ENCODE data around the gene SPAG5. TPM values are rescaled to one million over a fixed set of nuclear protein-coding genes. Genes with fewer than 3 reads are reported as not detected.

SPAG5 gene
- total and polyA plus RNA-seq, 9 of the 15 experiments (the other 6 are each of a cell fraction or from before 2014, with no cell fraction given): 94.4 to 286 (median 151) TPM

DNA sequence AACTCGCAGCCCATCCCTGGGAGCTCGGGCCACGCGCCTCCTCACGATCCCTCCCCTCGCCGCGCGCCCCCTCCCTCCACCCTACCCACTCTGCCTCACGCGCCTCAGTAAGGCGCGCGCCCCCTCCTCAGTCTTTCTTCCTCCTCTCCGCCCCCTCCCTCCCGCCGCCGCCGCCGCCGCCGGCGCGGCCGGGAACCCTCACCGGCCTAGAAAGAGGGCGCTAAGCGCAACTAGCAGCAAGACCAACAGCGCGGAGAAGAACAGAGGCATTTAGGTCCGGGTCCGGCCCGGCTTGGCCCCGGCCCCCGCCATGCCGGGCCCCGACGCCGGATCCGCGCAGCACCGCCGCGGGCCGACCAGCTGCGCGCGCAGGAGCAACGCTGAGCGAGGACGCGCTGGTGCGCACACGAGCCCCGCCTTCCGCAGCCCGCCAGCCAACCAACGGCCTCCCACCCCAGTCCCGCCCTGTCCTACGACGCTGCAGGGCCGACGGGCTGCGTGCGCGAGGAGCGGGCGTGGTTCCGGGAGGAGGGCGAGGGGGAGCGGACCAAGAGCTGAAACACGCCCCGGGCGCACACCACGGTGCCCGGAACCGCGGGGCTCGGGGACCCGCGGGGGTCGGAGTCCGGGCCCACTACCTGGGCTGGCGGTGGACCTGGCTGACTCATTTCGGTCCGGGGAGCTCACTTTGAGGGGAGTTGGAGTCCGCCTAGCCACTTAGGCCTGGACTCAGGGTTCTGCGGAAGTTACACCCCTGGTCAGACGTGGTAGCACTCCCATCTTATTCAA is 46.2 kb upstream of the SPAG5 start, which contains the start of gene BLTP2 (continued):
- TF ChIP-seq ZNF217 (CRISPR knock-in tag; IDR thresholded peaks at IDR 0.05): no peak
- no peak for TF ChIP-seq HDAC3 (IDR thresholded peaks at IDR 0.05; ENCODE audit: borderline replicate concordance, partially characterized antibody)
- peak in 1 of 2 experiments; percentile 94; a peak in 2 of 4 replicates for TF ChIP-seq HDAC1 (IDR thresholded peaks at IDR 0.05)
- peak; percentile 51; the same call in 1 of the 2 replicates for TF ChIP-seq TCF7L2 (IDR thresholded peaks at IDR 0.05; ENCODE audit: low read depth, low read length)
- TF ChIP-seq TBL1XR1 (IDR thresholded peaks at IDR 0.05; ENCODE audit: low read length in 2 of 2): no peak; a peak in 1 of 4 replicates
- no peak for TF ChIP-seq ZNF134 (CRISPR knock-in tag; conservative IDR thresholded peaks at IDR 0.05)
- TF ChIP-seq, protein P1, sequence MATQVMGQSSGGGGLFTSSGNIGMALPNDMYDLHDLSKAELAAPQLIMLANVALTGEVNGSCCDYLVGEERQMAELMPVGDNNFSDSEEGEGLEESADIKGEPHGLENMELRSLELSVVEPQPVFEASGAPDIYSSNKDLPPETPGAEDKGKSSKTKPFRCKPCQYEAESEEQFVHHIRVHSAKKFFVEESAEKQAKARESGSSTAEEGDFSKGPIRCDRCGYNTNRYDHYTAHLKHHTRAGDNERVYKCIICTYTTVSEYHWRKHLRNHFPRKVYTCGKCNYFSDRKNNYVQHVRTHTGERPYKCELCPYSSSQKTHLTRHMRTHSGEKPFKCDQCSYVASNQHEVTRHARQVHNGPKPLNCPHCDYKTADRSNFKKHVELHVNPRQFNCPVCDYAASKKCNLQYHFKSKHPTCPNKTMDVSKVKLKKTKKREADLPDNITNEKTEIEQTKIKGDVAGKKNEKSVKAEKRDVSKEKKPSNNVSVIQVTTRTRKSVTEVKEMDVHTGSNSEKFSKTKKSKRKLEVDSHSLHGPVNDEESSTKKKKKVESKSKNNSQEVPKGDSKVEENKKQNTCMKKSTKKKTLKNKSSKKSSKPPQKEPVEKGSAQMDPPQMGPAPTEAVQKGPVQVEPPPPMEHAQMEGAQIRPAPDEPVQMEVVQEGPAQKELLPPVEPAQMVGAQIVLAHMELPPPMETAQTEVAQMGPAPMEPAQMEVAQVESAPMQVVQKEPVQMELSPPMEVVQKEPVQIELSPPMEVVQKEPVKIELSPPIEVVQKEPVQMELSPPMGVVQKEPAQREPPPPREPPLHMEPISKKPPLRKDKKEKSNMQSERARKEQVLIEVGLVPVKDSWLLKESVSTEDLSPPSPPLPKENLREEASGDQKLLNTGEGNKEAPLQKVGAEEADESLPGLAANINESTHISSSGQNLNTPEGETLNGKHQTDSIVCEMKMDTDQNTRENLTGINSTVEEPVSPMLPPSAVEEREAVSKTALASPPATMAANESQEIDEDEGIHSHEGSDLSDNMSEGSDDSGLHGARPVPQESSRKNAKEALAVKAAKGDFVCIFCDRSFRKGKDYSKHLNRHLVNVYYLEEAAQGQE (IDR thresholded peaks at IDR 0.05; ENCODE audit: borderline replicate concordance): no peak
- TF ChIP-seq, protein P1 (CRISPR knock-in tag; IDR thresholded peaks at IDR 0.05; ENCODE audit: low read depth): peak; percentile 66
- TF ChIP-seq SNRNP70 (optimal IDR thresholded peaks at IDR 0.05; ENCODE audit: low read depth, low read length): no peak
- TF ChIP-seq KAT7 (CRISPR knock-in tag; IDR thresholded peaks at IDR 0.05; ENCODE audit: borderline replicate concordance): no peak; the same call in 1 of the 2 replicates
- TF ChIP-seq SRF (CRISPR knock-in tag; IDR thresholded peaks at IDR 0.05): no peak; a peak in 1 of 4 replicates
- no peak for TF ChIP-seq POLR3G (IDR thresholded peaks at IDR 0.05; ENCODE audit: extremely low read depth, insufficient read length, insufficient replicate concordance)
- 0 out of 2 replicates have a peak, but pooled peaks have one; percentile 28 for TF ChIP-seq DMBX1 (CRISPR knock-in tag; IDR thresholded peaks at IDR 0.05; ENCODE audit: borderline replicate concordance)
- TF ChIP-seq ELF1 (tag; IDR thresholded peaks at IDR 0.05): 0 out of 2 replicates have a peak, but pooled peaks have one; percentile 59
- no peak for TF ChIP-seq STAT5B (CRISPR knock-in tag; IDR thresholded peaks at IDR 0.05)
- TF ChIP-seq SP2 (IDR thresholded peaks at IDR 0.05; ENCODE audit: extremely low read depth, low read depth, low read length, poor library complexity, severe bottlenecking): peak; percentile 31
- TF ChIP-seq, protein P2, sequence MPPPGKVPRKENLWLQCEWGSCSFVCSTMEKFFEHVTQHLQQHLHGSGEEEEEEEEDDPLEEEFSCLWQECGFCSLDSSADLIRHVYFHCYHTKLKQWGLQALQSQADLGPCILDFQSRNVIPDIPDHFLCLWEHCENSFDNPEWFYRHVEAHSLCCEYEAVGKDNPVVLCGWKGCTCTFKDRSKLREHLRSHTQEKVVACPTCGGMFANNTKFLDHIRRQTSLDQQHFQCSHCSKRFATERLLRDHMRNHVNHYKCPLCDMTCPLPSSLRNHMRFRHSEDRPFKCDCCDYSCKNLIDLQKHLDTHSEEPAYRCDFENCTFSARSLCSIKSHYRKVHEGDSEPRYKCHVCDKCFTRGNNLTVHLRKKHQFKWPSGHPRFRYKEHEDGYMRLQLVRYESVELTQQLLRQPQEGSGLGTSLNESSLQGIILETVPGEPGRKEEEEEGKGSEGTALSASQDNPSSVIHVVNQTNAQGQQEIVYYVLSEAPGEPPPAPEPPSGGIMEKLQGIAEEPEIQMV (tag; conservative IDR thresholded peaks at IDR 0.05; ENCODE audit: low read depth): no peak
- TF ChIP-seq HMG20A (CRISPR knock-in tag; conservative IDR thresholded peaks at IDR 0.05): no peak

All from K562 (cell line).